ENCODE measurements around the gene OGDH. TPM values are rescaled to one million over a fixed set of nuclear protein-coding genes. Genes with fewer than 3 reads are reported as not detected.
"Not testable (repeated sequence)": the region's sequence is repeated elsewhere in the genome, so short reads cannot be mapped to it uniquely, and the experiment has no call there.

Gene OGDH
- total RNA-seq, 4 donors from 2014 or later, result 98.6 to 146 (median 127) TPM

DNA sequence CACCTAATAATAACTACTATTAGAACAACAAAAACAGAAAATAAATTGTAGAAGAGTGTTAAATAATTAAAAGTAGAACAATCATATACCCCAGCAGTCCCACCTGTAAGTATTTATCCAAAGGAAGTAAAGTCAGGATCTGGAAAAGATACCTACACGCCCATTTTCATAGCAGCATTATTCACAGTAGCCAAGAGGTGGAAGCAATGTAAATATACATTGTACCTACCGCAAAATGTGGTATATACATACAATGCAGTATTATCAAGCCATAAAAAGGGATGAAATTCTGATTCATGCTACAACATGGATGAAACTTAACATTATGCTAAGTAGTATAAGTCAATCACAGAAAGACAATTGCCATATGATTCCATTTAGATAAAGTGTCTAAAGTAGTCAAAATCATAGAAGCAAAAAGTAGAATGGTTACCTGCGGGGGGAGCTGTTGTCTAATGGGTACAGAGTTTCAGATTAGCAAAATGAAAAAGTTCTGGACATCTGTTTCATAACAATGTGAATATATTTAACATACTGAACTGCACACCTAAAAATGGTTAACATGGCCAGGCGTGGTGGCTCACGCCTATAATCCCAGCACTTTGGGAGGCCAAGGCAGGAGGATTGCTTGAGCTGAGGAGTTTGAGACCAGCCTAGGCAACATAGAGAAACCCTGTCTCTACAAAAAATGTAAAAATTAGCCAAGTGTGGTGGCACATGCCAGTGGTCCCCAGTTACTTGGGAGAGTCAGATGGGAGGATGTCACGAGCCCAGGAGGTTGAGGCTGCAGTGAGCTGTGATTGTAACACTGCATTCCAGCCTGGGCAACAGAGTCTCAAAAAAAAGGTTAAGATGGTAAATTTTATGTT, 18.4 kb upstream of the OGDH start:
- peak; percentile 44 to 61 for TF ChIP-seq CTCF (IDR thresholded peaks at IDR 0.05)
- TF ChIP-seq POLR2A (IDR thresholded peaks at IDR 0.05), result no peak
- TF ChIP-seq POLR2AphosphoS5 (IDR thresholded peaks at IDR 0.05), result no peak
- TF ChIP-seq EP300 (IDR thresholded peaks at IDR 0.05), result no peak
- 18% methylated on average over 6 of the region's 6 CpGs for WGBS
- Histone ChIP-seq H3K27me3 (no peaks in the 10 kb centered on the region), H3K9me3 (no peaks in the 10 kb centered on the region), H3K27ac (no peak overlapping the region), H3K4me3 (no peak overlapping the region), H3K4me1 (peaks cover 2% of the 10 kb centered on the region), H3K36me3 (no peaks in the 10 kb centered on the region)
- no peak for DNase-seq (ENCODE audit: low spot score in 2 of 2)

- Histone ChIP-seq H3K27me3 (no peaks in the 10 kb centered on the region), H3K4me1 (peaks cover 2% of the 10 kb centered on the region), H3K4me3 (no peak overlapping the region), H3K36me3 (no peaks in the 10 kb centered on the region), H3K9me3 (no peaks in the 10 kb centered on the region), H3K27ac (no peak overlapping the region)
- TF ChIP-seq POLR2AphosphoS5 (IDR thresholded peaks at IDR 0.05), result no peak
- TF ChIP-seq EP300 (IDR thresholded peaks at IDR 0.05), result no peak
- TF ChIP-seq POLR2A (IDR thresholded peaks at IDR 0.05), result no peak
- TF ChIP-seq CTCF (IDR thresholded peaks at IDR 0.05), result no peak
- no peak for DNase-seq (ENCODE audit: low spot score in 2 of 2)
- WGBS, result 65% methylated on average over 1 of the region's 1 CpG
Observed at GRCh38 chr7:44590910-44591309, 15.5 kb upstream of the OGDH start.

GRCh38 chr7:44595934-44596635, 10.3 kb upstream of the OGDH start:
- no peaks in the 10 kb centered on the region for H3K36me3 ChIP-seq
- TF ChIP-seq EP300 (IDR thresholded peaks at IDR 0.05), result no peak
- no peak for TF ChIP-seq CTCF (IDR thresholded peaks at IDR 0.05)
- no peak for TF ChIP-seq POLR2AphosphoS5 (IDR thresholded peaks at IDR 0.05)
- no peak for TF ChIP-seq POLR2A (IDR thresholded peaks at IDR 0.05)
- DNase-seq (ENCODE audit: low spot score in 2 of 2), result peak in 1 of 2 donors; percentile 23
- H3K9me3 ChIP-seq, result no peaks in the 10 kb centered on the region
- WGBS, result 71% methylated on average over 5 of the region's 5 CpGs
- H3K27me3 ChIP-seq, result no peaks in the 10 kb centered on the region
- no peak overlapping the region for H3K27ac ChIP-seq
- H3K4me1 ChIP-seq, result no peaks in the 10 kb centered on the region
- H3K4me3 ChIP-seq, result no peak overlapping the region

- H3K36me3 ChIP-seq; H3K4me3 ChIP-seq; H3K4me1 ChIP-seq; H3K27me3 ChIP-seq; H3K9me3 ChIP-seq; H3K27ac ChIP-seq; DNase-seq (ENCODE audit: low spot score in 2 of 2): not testable (repeated sequence)
- WGBS, result 91% methylated on average over 8 of the region's 8 CpGs
Observed at GRCh38 chr7:44597181-44597580, 9.2 kb upstream of the OGDH start.

- no peaks in the 10 kb centered on the region for H3K9me3 ChIP-seq
- H3K4me1 ChIP-seq, result no peaks in the 10 kb centered on the region
- H3K27ac ChIP-seq, result no peak overlapping the region
- TF ChIP-seq POLR2AphosphoS5 (IDR thresholded peaks at IDR 0.05) (no peak), EP300 (IDR thresholded peaks at IDR 0.05) (no peak), CTCF (IDR thresholded peaks at IDR 0.05) (no peak), POLR2A (IDR thresholded peaks at IDR 0.05) (no peak)
- no peaks in the 10 kb centered on the region for H3K36me3 ChIP-seq
- peak in 1 of 2 donors; percentile 16 for DNase-seq (ENCODE audit: low spot score in 2 of 2)
- 78% methylated on average over 3 of the region's 3 CpGs for WGBS
- no peak overlapping the region for H3K4me3 ChIP-seq
- H3K27me3 ChIP-seq, result no peaks in the 10 kb centered on the region
Observed at GRCh38 chr7:44599222-44599621, 7.2 kb upstream of the OGDH start.

Data from suprapubic skin (tissue), 4 donors.